Measurements from ENCODE around the gene CALU.

The CALU gene

DNA sequence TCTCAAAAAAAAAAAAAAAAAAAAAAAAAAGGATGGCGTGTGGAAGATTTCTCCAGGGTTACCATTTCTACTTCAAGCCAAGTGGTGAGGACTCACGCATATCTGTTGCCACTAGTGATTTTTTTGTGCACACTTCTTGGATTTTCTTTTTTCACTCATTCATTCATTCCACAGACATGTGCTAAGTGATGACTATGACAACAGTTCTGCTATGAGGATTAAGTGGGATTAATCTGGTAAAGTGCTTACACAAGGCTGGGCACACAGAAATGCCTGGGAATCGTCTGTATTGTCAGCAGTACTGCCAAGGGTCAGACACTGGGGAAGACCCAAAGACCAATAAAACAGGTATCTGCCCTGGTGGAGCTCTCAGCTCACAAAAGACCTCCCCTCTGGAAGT lies 42.7 kb downstream of the CALU start:
- no peak for TF ChIP-seq CTCF (IDR thresholded peaks at IDR 0.05; ENCODE audit: unreplicated experiment in 3 of 3)
- Mint-ChIP-seq H3K4me3 (no peak overlapping the region), H3K27me3 (ENCODE audit: low read depth) (no peaks in the 10 kb centered on the region)

GRCh38 chr7:128783143-128783861 lies 44.1 kb downstream of the CALU start:
- no peaks in the 10 kb centered on the region for H3K9me3 Mint-ChIP-seq
- H3K27me3 Mint-ChIP-seq (ENCODE audit: low read depth): peaks cover 2% of the 10 kb centered on the region
- no peak for TF ChIP-seq CTCF (IDR thresholded peaks at IDR 0.05; ENCODE audit: unreplicated experiment in 3 of 3)
- H3K4me1 Mint-ChIP-seq: peaks cover 12% of the 10 kb centered on the region
- peak overlapping the region; percentile 55 to 73 (median 65) for H3K27ac Mint-ChIP-seq
- H3K36me3 Mint-ChIP-seq (ENCODE audit: low read depth): no peaks in the 10 kb centered on the region
- H3K4me3 Mint-ChIP-seq: peak overlapping the region; percentile 40 to 63 (median 63)

More for the DNA sequence above, 42.7 kb downstream of the CALU start:
- H3K27ac Mint-ChIP-seq: no peak overlapping the region
- peaks cover 4% of the 10 kb centered on the region for H3K36me3 Mint-ChIP-seq (ENCODE audit: low read depth)
- peaks cover 12% of the 10 kb centered on the region for H3K4me1 Mint-ChIP-seq
- H3K9me3 Mint-ChIP-seq: peaks cover 13% of the 10 kb centered on the region

- Mint-ChIP-seq H3K9me3 (no peaks in the 10 kb centered on the region), H3K4me3 (no peak overlapping the region), H3K27ac (no peak overlapping the region), H3K27me3 (ENCODE audit: low read depth) (peaks cover 21% of the 10 kb centered on the region), H3K4me1 (peaks cover 20% of the 10 kb centered on the region), H3K36me3 (ENCODE audit: low read depth) (no peaks in the 10 kb centered on the region)
- TF ChIP-seq CTCF (IDR thresholded peaks at IDR 0.05; ENCODE audit: unreplicated experiment in 3 of 3): no peak
Observed at GRCh38 chr7:128785738-128786137, 46.6 kb downstream of the CALU start.

GRCh38 chr7:128788446-128789412 lies 49.6 kb downstream of the CALU start:
- H3K9me3 Mint-ChIP-seq: no peaks in the 10 kb centered on the region
- H3K4me1 Mint-ChIP-seq: peaks cover 14% of the 10 kb centered on the region
- H3K36me3 Mint-ChIP-seq (ENCODE audit: low read depth): no peaks in the 10 kb centered on the region
- peak overlapping the region; percentile 89 to 94 (median 94) for H3K4me3 Mint-ChIP-seq
- peaks cover 21% of the 10 kb centered on the region for H3K27me3 Mint-ChIP-seq (ENCODE audit: low read depth)
- no peak overlapping the region for H3K27ac Mint-ChIP-seq
- TF ChIP-seq CTCF (IDR thresholded peaks at IDR 0.05; ENCODE audit: unreplicated experiment in 3 of 3): no peak

- peaks cover 12% of the 10 kb centered on the region for H3K36me3 Mint-ChIP-seq (ENCODE audit: low read depth)
- peak overlapping the region; percentile 89 to 94 (median 94) for H3K4me3 Mint-ChIP-seq
- H3K27me3 Mint-ChIP-seq (ENCODE audit: low read depth): peaks cover 21% of the 10 kb centered on the region
- no peak for TF ChIP-seq CTCF (IDR thresholded peaks at IDR 0.05; ENCODE audit: unreplicated experiment in 3 of 3)
- no peaks in the 10 kb centered on the region for H3K9me3 Mint-ChIP-seq
- peak overlapping the region; percentile 53 to 86 (median 66) for H3K27ac Mint-ChIP-seq
- H3K4me1 Mint-ChIP-seq: peaks cover 21% of the 10 kb centered on the region
Observed at GRCh38 chr7:128790315-128791041, 51.3 kb downstream of the CALU start.

All from nephron (organoid).